PFSK-1 (cell line): ENCODE results near the gene ARL9.
A peak's percentile ranks its signal among the peaks of the same experiment; 100 is the strongest.

ENCODE experiments used
- FOXP2 ChIP-seq: optimal IDR thresholded peaks from 2 replicates; pipeline ENCODE3; 2011; ENCODE audit warnings: borderline replicate concordance, control low read depth, inconsistent platforms; ENCODE audit not compliant: insufficient read depth; ENCODE audit errors: extremely low read length, extremely low read depth
- POLR2AphosphoS5 ChIP-seq: IDR thresholded peaks from 2 replicates; pipeline ENCODE4 v1.6.1; 2012; ENCODE audit warnings: low read depth, mild to moderate bottlenecking, control low read depth, low read length, moderate library complexity
- SIN3A ChIP-seq: IDR thresholded peaks from 2 replicates; pipeline ENCODE4 v1.6.1; 2012; ENCODE audit warnings: mild to moderate bottlenecking, low read length, moderate library complexity, borderline replicate concordance; ENCODE audit not compliant: insufficient read depth
- TAF1 ChIP-seq: IDR thresholded peaks from 2 replicates; pipeline ENCODE4 v1.6.1; 2012; ENCODE audit warnings: low read length, control low read depth, borderline replicate concordance; ENCODE audit not compliant: insufficient read depth
- TF ChIP-seq, protein P1 (sequence below), 2 experiments: IDR thresholded peaks; 2 replicates each; pipeline versions ENCODE4 v1.6.1 to v1.8.0; 2011 to 2012; ENCODE audit warnings: low read depth in 2 of 2, low read length in 2 of 2, control low read depth in 1 of 2, inconsistent platforms in 1 of 2, mild to moderate bottlenecking in 1 of 2, moderate library complexity in 1 of 2; ENCODE audit not compliant: insufficient read depth in 1 of 2

The ARL9 gene

DNA sequence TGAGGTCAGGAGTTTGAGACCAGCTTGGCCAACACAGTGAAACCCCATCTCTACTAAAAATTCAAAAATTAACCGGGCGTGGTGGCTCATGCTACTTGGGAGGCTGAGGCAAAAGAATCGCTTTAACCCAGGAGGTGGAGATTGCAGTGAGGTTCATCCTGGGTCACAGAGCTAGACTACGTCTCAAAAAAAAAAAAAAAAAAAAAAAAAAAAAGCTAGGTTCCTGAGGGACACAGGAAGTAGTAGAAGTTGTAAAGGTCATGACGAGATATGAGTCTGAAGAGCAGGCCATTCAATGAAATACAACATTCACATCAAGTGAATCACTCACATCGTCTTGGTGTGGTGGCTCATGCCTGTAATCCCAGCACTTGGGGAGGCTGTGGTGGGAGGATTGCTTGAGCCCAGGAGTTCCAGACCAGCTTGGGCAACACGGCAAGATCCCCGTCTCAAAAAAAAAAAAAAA, 39.3 kb upstream of the ARL9 start:
- TF ChIP-seq POLR2AphosphoS5 (peak; percentile 60; the same call in 1 of the 2 replicates), TAF1 (peak; percentile 65; the same call in 1 of the 2 replicates)

DNA sequence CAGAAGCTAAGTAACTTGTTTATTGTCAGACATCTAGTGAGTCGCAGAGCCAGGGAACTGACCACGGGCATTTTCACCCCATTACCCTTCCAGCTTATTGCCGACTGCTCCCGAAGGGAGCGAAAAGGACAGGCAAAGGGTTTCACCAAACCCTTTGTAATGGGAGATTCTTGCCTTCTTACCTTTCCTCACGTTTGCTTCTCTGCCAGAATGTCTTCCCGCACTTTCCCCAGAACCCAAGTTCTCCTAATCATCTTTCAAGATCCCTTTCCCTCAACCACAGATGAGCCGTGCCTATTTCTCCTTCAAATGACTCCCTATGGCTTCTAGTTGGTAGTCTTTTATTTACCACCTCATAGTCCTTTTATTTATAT, 38.7 kb upstream of the ARL9 start:
- no peak for TF ChIP-seq TAF1
- no peak for TF ChIP-seq POLR2AphosphoS5
- TF ChIP-seq, protein P1, sequence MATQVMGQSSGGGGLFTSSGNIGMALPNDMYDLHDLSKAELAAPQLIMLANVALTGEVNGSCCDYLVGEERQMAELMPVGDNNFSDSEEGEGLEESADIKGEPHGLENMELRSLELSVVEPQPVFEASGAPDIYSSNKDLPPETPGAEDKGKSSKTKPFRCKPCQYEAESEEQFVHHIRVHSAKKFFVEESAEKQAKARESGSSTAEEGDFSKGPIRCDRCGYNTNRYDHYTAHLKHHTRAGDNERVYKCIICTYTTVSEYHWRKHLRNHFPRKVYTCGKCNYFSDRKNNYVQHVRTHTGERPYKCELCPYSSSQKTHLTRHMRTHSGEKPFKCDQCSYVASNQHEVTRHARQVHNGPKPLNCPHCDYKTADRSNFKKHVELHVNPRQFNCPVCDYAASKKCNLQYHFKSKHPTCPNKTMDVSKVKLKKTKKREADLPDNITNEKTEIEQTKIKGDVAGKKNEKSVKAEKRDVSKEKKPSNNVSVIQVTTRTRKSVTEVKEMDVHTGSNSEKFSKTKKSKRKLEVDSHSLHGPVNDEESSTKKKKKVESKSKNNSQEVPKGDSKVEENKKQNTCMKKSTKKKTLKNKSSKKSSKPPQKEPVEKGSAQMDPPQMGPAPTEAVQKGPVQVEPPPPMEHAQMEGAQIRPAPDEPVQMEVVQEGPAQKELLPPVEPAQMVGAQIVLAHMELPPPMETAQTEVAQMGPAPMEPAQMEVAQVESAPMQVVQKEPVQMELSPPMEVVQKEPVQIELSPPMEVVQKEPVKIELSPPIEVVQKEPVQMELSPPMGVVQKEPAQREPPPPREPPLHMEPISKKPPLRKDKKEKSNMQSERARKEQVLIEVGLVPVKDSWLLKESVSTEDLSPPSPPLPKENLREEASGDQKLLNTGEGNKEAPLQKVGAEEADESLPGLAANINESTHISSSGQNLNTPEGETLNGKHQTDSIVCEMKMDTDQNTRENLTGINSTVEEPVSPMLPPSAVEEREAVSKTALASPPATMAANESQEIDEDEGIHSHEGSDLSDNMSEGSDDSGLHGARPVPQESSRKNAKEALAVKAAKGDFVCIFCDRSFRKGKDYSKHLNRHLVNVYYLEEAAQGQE (IDR thresholded peaks at IDR 0.05; ENCODE audit: insufficient read depth in 1 of 2, low read depth in 2 of 2, low read length in 2 of 2) = no peak
- TF ChIP-seq FOXP2 = no peak
- TF ChIP-seq SIN3A = no peak

DNA sequence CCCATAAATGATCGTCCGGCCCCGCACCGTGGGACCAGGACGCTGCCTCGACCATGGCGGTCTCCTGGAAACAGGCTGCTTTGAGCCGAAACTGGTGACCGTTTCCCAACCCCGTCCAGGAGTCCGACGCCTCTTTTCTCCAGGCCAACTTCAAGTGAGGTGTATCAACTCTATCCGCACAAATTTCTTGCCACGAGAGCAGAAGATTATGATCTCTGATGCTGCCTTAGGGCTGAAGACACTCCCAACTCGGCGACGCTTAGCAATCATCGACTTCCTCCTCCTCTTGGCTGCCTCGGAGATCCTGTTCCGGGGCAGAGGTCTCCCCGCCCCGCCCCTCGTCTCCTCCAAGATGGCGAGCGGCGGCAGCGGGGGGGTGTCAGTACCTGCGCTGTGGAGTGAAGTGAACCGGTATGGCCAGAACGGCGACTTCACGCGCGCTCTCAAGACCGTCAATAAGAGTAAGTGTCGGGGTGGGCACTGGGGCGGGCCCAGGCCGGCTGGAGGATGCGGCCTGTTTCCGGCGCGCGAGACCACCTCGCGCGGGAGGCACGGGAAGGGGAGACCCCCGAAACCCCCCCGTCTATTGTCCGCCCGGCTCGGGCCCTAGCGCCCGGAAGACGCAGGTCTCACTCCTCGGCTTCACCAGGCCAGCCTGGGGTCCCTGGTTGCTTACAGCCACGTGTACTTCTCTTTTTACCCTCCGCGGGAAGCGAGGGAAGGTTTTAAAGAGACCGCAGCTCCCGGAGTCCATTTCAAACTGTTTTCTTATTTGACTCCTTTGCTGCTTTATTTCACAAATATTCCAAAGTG, 38.1 kb upstream of the ARL9 start, which contains the start of gene SRP72:
TSS of gene SRP72 (plus strand) at position 334 of the 813 bp plus-strand sequence. CDS start at position 353, 19 bp downstream.
- TF ChIP-seq TAF1 (peak; percentile 94), FOXP2 (no peak), POLR2AphosphoS5 (peak; percentile 93), SIN3A (peak; percentile 86; the same call in 1 of the 2 replicates)
- TF ChIP-seq, protein P1 (IDR thresholded peaks at IDR 0.05; ENCODE audit: insufficient read depth in 1 of 2, low read depth in 2 of 2, low read length in 2 of 2) = no peak; a peak in 1 of 4 replicates

DNA sequence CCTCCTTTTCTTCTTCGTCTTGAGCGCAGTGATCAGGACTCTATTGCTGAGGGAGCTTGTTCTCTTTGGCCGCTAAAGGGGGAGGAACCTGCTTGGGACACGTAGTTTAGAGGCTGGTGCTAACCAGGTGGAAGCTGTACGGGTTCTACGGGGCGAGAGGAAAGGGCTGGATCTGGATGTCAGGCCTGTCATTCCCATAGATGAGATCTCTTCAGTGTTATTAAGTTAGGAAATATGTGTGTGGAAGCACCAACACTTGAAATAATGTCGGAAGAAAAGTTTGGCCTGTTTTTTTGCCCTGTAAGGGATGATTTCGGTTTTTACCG, 37.5 kb upstream of the ARL9 start:
- TF ChIP-seq, protein P1 (IDR thresholded peaks at IDR 0.05; ENCODE audit: insufficient read depth in 1 of 2, low read depth in 2 of 2, low read length in 2 of 2) = no peak
- TF ChIP-seq TAF1 (no peak), FOXP2 (no peak), POLR2AphosphoS5 (no peak), SIN3A (no peak)

DNA sequence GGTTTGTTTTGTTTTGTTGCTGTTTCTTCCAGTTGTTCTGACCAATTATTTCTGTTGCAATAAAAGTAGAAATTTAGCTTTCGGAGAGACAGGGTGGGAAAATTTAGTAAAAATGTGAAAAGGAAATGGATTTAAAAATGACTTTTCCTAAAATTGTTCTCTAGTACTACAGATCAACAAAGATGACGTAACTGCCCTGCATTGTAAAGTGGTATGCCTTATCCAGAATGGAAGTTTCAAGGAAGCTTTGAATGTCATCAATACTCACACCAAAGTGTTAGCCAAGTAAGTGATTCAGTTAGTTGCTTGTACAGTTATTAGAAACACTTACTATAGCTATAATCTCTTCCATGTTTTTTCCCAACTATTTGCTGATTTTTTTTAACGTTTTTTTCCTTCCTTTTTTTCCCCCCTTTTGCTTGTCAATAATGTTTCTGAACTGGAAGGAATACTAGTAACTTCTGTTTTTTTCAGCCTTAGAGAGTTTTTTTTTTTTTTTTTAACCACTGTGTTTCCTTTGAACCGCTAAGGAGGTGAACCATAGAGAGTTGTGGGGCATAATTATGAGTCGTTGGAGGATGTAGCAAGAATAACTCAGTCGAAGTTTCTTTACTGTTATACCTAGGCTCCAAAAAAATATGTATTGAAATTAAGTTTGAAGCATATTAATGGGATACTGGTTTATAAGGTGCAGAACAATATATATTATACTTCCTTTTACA, 35.9 kb upstream of the ARL9 start:
- TF ChIP-seq TAF1 (no peak), FOXP2 (no peak), SIN3A (no peak), POLR2AphosphoS5 (no peak)
- TF ChIP-seq, protein P1 (IDR thresholded peaks at IDR 0.05; ENCODE audit: insufficient read depth in 1 of 2, low read depth in 2 of 2, low read length in 2 of 2) = no peak
